ENCODE measurements around the gene SCAF4.

GRCh38 chr21:31684918-31685317 lies 47.0 kb downstream of the SCAF4 start:
- TF ChIP-seq CTCF (IDR thresholded peaks at IDR 0.05) (no peak), POLR2A (IDR thresholded peaks at IDR 0.05) (no peak)

All from right lobe of liver (tissue), 4 donors.